ENCODE data around the gene COPS7A. TPM values are rescaled to one million over a fixed set of nuclear protein-coding genes. Genes with fewer than 3 reads are reported as not detected.

COPS7A gene
- total and polyA plus RNA-seq, 2 experiments from 2014 or later, result 37.7 to 51.9 TPM

DNA sequence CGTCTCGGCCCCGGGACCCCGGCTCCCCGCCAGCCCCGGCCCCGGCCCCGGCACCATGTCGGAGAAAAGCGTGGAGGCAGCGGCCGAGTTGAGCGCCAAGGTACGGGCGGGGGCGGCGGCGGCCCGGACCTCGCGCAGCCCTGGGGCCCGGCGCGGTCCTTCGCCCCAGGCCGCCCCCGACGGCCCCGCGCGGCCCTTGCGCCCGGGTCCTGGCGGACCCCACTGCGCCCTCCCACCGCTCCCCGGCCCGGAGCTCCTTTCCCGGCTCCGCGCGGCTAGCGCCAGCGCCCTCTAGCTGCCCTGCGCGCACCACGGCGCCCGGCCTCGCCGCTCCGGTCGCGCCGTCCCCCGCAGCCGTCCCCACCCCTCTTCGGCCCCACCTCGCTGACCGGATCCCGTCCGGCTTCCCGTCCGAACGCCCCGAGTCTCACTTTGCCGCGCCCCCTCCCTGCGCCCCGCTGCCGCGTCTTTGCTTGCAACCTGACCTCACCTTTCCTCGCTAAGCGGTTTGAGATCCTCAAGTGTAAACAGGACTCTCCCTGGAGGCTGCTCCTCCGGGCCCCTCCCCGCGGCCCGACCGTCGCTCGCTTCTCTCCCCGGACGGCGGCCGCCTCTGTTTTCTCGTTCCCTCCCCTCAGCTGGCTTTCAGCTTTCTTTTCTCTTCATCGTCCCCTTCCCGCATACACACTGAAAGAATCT is 43.0 kb downstream of the COPS7A start:
- H3K79me2 ChIP-seq (replicated peaks; ENCODE audit: insufficient read depth), result peaks cover 20% of the 10 kb centered on the region
- peak; percentile 22 for ATAC-seq
- Mint-ChIP-seq H3K36me3 (ENCODE audit: low read depth) (peaks cover 18% of the 10 kb centered on the region), H3K4me3 (peak overlapping the region; percentile 89), H3K27me3 (ENCODE audit: insufficient read depth, low read depth, poor library complexity) (peaks cover 34% of the 10 kb centered on the region), H3K9me3 (no peaks in the 10 kb centered on the region; the same call in 1 of the 3 replicates), H3K27ac (peak overlapping the region; percentile 62), H3K4me1 (peaks cover 67% of the 10 kb centered on the region)
- H3K9me2 ChIP-seq (ENCODE audit: insufficient read depth), result peaks cover 12% of the 10 kb centered on the region
- H3K4me3 ChIP-seq, result peak overlapping the region; percentile 98
- peaks cover 17% of the 10 kb centered on the region; the same call in 1 of the 2 replicates for H3K27me3 ChIP-seq (ENCODE audit: insufficient read depth)
- no peak overlapping the region for H2AFZ ChIP-seq
- H3K4me1 ChIP-seq (ENCODE audit: insufficient read depth), result peaks cover 44% of the 10 kb centered on the region
- H4K20me1 ChIP-seq (replicated peaks; ENCODE audit: insufficient read depth), result peaks cover 19% of the 10 kb centered on the region
- DNase-seq (ENCODE audit: low spot score), result peak; percentile 93
- H3K4me2 ChIP-seq, result peak overlapping the region; percentile 99
- TF ChIP-seq, protein P1, sequence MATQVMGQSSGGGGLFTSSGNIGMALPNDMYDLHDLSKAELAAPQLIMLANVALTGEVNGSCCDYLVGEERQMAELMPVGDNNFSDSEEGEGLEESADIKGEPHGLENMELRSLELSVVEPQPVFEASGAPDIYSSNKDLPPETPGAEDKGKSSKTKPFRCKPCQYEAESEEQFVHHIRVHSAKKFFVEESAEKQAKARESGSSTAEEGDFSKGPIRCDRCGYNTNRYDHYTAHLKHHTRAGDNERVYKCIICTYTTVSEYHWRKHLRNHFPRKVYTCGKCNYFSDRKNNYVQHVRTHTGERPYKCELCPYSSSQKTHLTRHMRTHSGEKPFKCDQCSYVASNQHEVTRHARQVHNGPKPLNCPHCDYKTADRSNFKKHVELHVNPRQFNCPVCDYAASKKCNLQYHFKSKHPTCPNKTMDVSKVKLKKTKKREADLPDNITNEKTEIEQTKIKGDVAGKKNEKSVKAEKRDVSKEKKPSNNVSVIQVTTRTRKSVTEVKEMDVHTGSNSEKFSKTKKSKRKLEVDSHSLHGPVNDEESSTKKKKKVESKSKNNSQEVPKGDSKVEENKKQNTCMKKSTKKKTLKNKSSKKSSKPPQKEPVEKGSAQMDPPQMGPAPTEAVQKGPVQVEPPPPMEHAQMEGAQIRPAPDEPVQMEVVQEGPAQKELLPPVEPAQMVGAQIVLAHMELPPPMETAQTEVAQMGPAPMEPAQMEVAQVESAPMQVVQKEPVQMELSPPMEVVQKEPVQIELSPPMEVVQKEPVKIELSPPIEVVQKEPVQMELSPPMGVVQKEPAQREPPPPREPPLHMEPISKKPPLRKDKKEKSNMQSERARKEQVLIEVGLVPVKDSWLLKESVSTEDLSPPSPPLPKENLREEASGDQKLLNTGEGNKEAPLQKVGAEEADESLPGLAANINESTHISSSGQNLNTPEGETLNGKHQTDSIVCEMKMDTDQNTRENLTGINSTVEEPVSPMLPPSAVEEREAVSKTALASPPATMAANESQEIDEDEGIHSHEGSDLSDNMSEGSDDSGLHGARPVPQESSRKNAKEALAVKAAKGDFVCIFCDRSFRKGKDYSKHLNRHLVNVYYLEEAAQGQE (IDR thresholded peaks at IDR 0.05; ENCODE audit: unreplicated experiment), result no peak
- peak; percentile 47 to 70 for TF ChIP-seq CTCF (conservative IDR thresholded peaks at IDR 0.05; ENCODE audit: low read depth in 2 of 2)
- peak; percentile 63; the same call in 1 of the 2 replicates for TF ChIP-seq POLR2AphosphoS5 (IDR thresholded peaks at IDR 0.05; ENCODE audit: low read depth)
- no peak for TF ChIP-seq EZH2 (IDR thresholded peaks at IDR 0.05; ENCODE audit: low read depth, unreplicated experiment)
- TF ChIP-seq CREB1 (CRISPR knock-in tag; IDR thresholded peaks at IDR 0.05; ENCODE audit: low read depth), result 0 out of 2 replicates have a peak, but pooled peaks have one; percentile 42
- no peak for TF ChIP-seq NANOG (IDR thresholded peaks at IDR 0.05; ENCODE audit: borderline replicate concordance)
- no peak for TF ChIP-seq JUNB (IDR thresholded peaks at IDR 0.05; ENCODE audit: unreplicated experiment)
- peaks cover 41% of the 10 kb centered on the region for H3F3A ChIP-seq (replicated peaks; ENCODE audit: low read depth)
- peak overlapping the region; percentile 89; the same call in 1 of the 2 replicates for H3K27ac ChIP-seq (ENCODE audit: low read depth)
- no peaks in the 10 kb centered on the region for H3K36me3 ChIP-seq (ENCODE audit: insufficient read depth)
